SK-N-SH (cell line): Measurements from ENCODE around the gene NOL4L. TPM values are rescaled to one million over a fixed set of nuclear protein-coding genes. Genes with fewer than 3 reads are reported as not detected.

Source experiments
- CTCF ChIA-PET: fragments of 300-600, 350-600 bp; formaldehyde crosslinking; extraction: SDS; loops from one replicate; lab custom pipeline; 2021; lab: Yijun Ruan, JAX
- POLR2A ChIA-PET: fragments of 350-600 bp; sonication (Branson Sonifier 250); formaldehyde crosslinking; extraction: SDS; loops from one replicate; lab custom pipeline; 2020; ENCODE audit warnings: antibody characterized with exemption, inconsistent platforms; lab: Yijun Ruan, JAX
- DNase-seq: peaks from one replicate; pipeline ENCODE4 v3.0.0; 2012
- H2AFZ ChIP-seq: fragments of 200-600 bp; sonication (generic); 2 replicates; pipeline ENCODE4 v1.8.1; 2016; ENCODE audit warnings: antibody characterized with exemption, mild to moderate bottlenecking, low read depth
- H3F3A ChIP-seq: fragments of 200-600 bp; sonication (generic); replicated peaks from 2 replicates; pipeline ENCODE3; 2016; ENCODE audit warnings: antibody characterized with exemption, mild to moderate bottlenecking; ENCODE audit not compliant: insufficient read depth
- H3K27ac ChIP-seq, 2 experiments: fragments of 200-500 bp in 1 of 2; fragments of 200-600 bp in 1 of 2; sonication (Bioruptor generic) in 1 of 2; sonication (generic), shearing (Covaris generic) in 1 of 2; 2 replicates each; pipeline versions ENCODE4 v1.5.1 to v1.6.1; 2014 to 2016; ENCODE audit warnings: low read depth in 2 of 2, inconsistent platforms in 1 of 2, low read length in 1 of 2, mild to moderate bottlenecking in 1 of 2, mixed read lengths in 1 of 2
- H3K27me3 ChIP-seq: fragments of 200-600 bp; sonication (generic), shearing (Covaris generic); 2 replicates; pipeline ENCODE4 v1.6.1; 2016; ENCODE audit warnings: mixed run types; ENCODE audit not compliant: insufficient read depth
- H3K36me3 ChIP-seq, 2 experiments: fragments of 200-500 bp in 1 of 2; fragments of 200-600 bp in 1 of 2; sonication (Bioruptor generic) in 1 of 2; sonication (generic) in 1 of 2; replicated peaks in 1 of 2; 2 replicates each; pipeline versions ENCODE3 to v1.5.1; 2014 to 2016; ENCODE audit warnings: low read length in 1 of 2, mild to moderate bottlenecking in 1 of 2; ENCODE audit not compliant: insufficient read depth in 2 of 2, control insufficient read depth in 1 of 2
- H3K4me1 ChIP-seq, 2 experiments: fragments of 200-500 bp in 1 of 2; fragments of 200-600 bp in 1 of 2; sonication (Bioruptor generic) in 1 of 2; sonication (generic), shearing (Covaris generic) in 1 of 2; 2 replicates each; pipeline versions ENCODE4 v1.5.1 to v1.6.1; 2014 to 2016; ENCODE audit warnings: low read depth in 1 of 2, low read length in 1 of 2, mixed run types in 1 of 2; ENCODE audit not compliant: insufficient read depth in 2 of 2, control insufficient read depth in 1 of 2
- H3K4me2 ChIP-seq: fragments of 200-600 bp; sonication (generic), shearing (Covaris generic); 2 replicates; pipeline ENCODE4 v1.6.1; 2017; ENCODE audit warnings: mixed run types
- H3K4me3 ChIP-seq, 2 experiments: fragments of 200-500 bp in 1 of 2; fragments of 200-600 bp in 1 of 2; sonication (Bioruptor generic) in 1 of 2; sonication (generic), shearing (Covaris generic) in 1 of 2; 2 replicates each; pipeline versions ENCODE4 v1.5.1 to v1.8.1; 2014 to 2016; ENCODE audit warnings: low read depth in 2 of 2, inconsistent platforms in 1 of 2, low read length in 1 of 2, mild to moderate bottlenecking in 1 of 2, mixed read lengths in 1 of 2, moderate library complexity in 1 of 2
- H3K79me2 ChIP-seq: fragments of 200-600 bp; sonication (generic); 2 replicates; pipeline ENCODE4 v1.8.1; 2017; ENCODE audit warnings: mild to moderate bottlenecking; ENCODE audit not compliant: insufficient read depth
- H3K9ac ChIP-seq: fragments of 200-600 bp; sonication (generic); 2 replicates; pipeline ENCODE4 v1.6.1; 2017; ENCODE audit warnings: mixed run types
- H3K9me2 ChIP-seq: fragments of 200-600 bp; sonication (generic); 2 replicates; pipeline ENCODE4 v1.6.1; 2017; ENCODE audit warnings: mixed run types
- H3K9me3 ChIP-seq: fragments of 200-600 bp; sonication (generic); 2 replicates; pipeline ENCODE4 v1.6.1; 2017; ENCODE audit warnings: mixed run types, mild to moderate bottlenecking, moderate library complexity
- H4K20me1 ChIP-seq: fragments of 200-600 bp; sonication (generic); 2 replicates; pipeline ENCODE4 v1.6.1; 2017; ENCODE audit warnings: mild to moderate bottlenecking, mixed run types; ENCODE audit not compliant: insufficient read depth
- CHD2 ChIP-seq: fragments of 150-350 bp; IDR thresholded peaks from 2 replicates; pipeline ENCODE4 v1.6.1; 2018; ENCODE audit warnings: low read length; ENCODE audit not compliant: partially characterized antibody
- CTCF ChIP-seq: fragments of 200-600 bp; sonication (generic); IDR thresholded peaks from 2 replicates; pipeline ENCODE4 v1.6.1; 2017; ENCODE audit warnings: antibody characterized with exemption, mild to moderate bottlenecking, moderate library complexity
- FOSL2 ChIP-seq: IDR thresholded peaks from 2 replicates; pipeline ENCODE4 v1.4.0; 2012; ENCODE audit warnings: low read depth, mild to moderate bottlenecking, moderate library complexity, borderline replicate concordance
- FOXM1 ChIP-seq: IDR thresholded peaks from 2 replicates; pipeline ENCODE4 v1.4.0; 2012; ENCODE audit warnings: low read depth, mild to moderate bottlenecking
- IRF3 ChIP-seq: fragments of 150-350 bp; IDR thresholded peaks from 2 replicates; pipeline ENCODE4 v1.6.1; 2016; ENCODE audit warnings: mild to moderate bottlenecking, low read depth, low read length
- MXI1 ChIP-seq: IDR thresholded peaks from 2 replicates; pipeline ENCODE4 v1.6.1; 2012; ENCODE audit warnings: mild to moderate bottlenecking, low read depth, low read length, improper control_type of control experiment
- PBX3 ChIP-seq: IDR thresholded peaks from 2 replicates; pipeline ENCODE4; 2012
- RAD21 ChIP-seq: IDR thresholded peaks from 2 replicates; pipeline ENCODE4 v1.6.1; 2012; ENCODE audit warnings: mild to moderate bottlenecking, low read length
- RCOR1 ChIP-seq: fragments of 150-350 bp; IDR thresholded peaks from 2 replicates; pipeline ENCODE4 v1.6.1; 2017; ENCODE audit warnings: antibody characterized with exemption, low read length
- TAF1 ChIP-seq: IDR thresholded peaks from 2 replicates; pipeline ENCODE4 v1.6.1; 2012; ENCODE audit warnings: low read depth, mild to moderate bottlenecking, low read length, moderate library complexity, borderline replicate concordance
- TCF12 ChIP-seq: IDR thresholded peaks from 2 replicates; pipeline ENCODE4 v1.4.0; 2012
- TEAD4 ChIP-seq: IDR thresholded peaks from 2 replicates; pipeline ENCODE4 v1.4.0; 2012; ENCODE audit warnings: mild to moderate bottlenecking, borderline replicate concordance; ENCODE audit not compliant: insufficient read depth
- ZBTB33 ChIP-seq: IDR thresholded peaks from 2 replicates; pipeline ENCODE4 v1.4.0; 2012; ENCODE audit warnings: low read depth, borderline replicate concordance
- WGBS: methylation state at CpG from one replicate; pipeline ENCODE4 v1.1.6; 2017; ENCODE audit warnings: low lambda C conversion rate; 5-methylcytosine and 5-hydroxymethylcytosine counted together
- polyA plus RNA-seq, 3 experiments: library from polyadenylated mRNA; depleted of rRNA; stranded (reverse); fragments of >200 nt; gene quantifications; 2 replicates each; pipeline ENCODE4 v1.2.3, GENCODE V29; 2012
- TF ChIP-seq, protein P1 (sequence below): IDR thresholded peaks from 2 replicates; pipeline ENCODE4 v1.4.0; 2012; ENCODE audit warnings: low read depth
- TF ChIP-seq, protein P2 (sequence below): IDR thresholded peaks from 2 replicates; pipeline ENCODE4 v1.6.1; 2012; ENCODE audit warnings: mild to moderate bottlenecking, low read depth, low read length, moderate library complexity
- TF ChIP-seq, protein P3 (sequence below): fragments of 150-350 bp; IDR thresholded peaks from 2 replicates; pipeline ENCODE4 v1.6.1; 2017; ENCODE audit warnings: antibody characterized with exemption, low read length, low read depth, borderline replicate concordance

Gene NOL4L
- polyA plus RNA-seq, 1 of the 3 experiments (the other 2 are of a cell fraction): 14.3 TPM

GRCh38 chr20:32611868-32612267 is 26.7 kb upstream of the NOL4L start (continued):
- TF ChIP-seq ZBTB33 (no peak), FOXM1 (no peak), CTCF (no peak), TCF12 (no peak), PBX3 (no peak)

GRCh38 chr20:32611286-32611685 is 26.2 kb upstream of the NOL4L start:
- WGBS: 70% methylated on average over 5 of the region's 7 CpGs
- no peak overlapping the region for H3K9ac ChIP-seq
- H3K4me3 ChIP-seq: no peak overlapping the region
- H3K27me3 ChIP-seq: peaks cover 7% of the 10 kb centered on the region; the same call in 1 of the 2 replicates
- no peak for DNase-seq
- peaks cover 0 to 19% of the 10 kb centered on the region in 2 experiments; a peak in 1 of 4 replicates for H3K4me1 ChIP-seq
- H3K27ac ChIP-seq: no peak overlapping the region
- ChIA-PET POLR2A (no interaction called here), CTCF (interaction anchor here (0.7 to 1.1 kb wide), 4 partner anchors 8 to 126 kb away, joined by 3 read pairs; partner anchors contain the start of gene C20orf203)
- no peaks in the 10 kb centered on the region for H3K36me3 ChIP-seq
- no peaks in the 10 kb centered on the region for H4K20me1 ChIP-seq
- no peak overlapping the region for H3K4me2 ChIP-seq
- no peak overlapping the region for H2AFZ ChIP-seq
- no peaks in the 10 kb centered on the region for H3K79me2 ChIP-seq
- no peaks in the 10 kb centered on the region for H3K9me2 ChIP-seq
- no peaks in the 10 kb centered on the region for H3K9me3 ChIP-seq
- no peaks in the 10 kb centered on the region for H3F3A ChIP-seq
- TF ChIP-seq FOSL2: no peak
- TF ChIP-seq MXI1: no peak
- TF ChIP-seq CHD2: no peak
- no peak for TF ChIP-seq IRF3
- TF ChIP-seq ZBTB33: no peak
- TF ChIP-seq TAF1: no peak
- TF ChIP-seq TEAD4: no peak
- TF ChIP-seq, protein P1, sequence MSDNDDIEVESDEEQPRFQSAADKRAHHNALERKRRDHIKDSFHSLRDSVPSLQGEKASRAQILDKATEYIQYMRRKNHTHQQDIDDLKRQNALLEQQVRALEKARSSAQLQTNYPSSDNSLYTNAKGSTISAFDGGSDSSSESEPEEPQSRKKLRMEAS: no peak
- TF ChIP-seq, protein P2, sequence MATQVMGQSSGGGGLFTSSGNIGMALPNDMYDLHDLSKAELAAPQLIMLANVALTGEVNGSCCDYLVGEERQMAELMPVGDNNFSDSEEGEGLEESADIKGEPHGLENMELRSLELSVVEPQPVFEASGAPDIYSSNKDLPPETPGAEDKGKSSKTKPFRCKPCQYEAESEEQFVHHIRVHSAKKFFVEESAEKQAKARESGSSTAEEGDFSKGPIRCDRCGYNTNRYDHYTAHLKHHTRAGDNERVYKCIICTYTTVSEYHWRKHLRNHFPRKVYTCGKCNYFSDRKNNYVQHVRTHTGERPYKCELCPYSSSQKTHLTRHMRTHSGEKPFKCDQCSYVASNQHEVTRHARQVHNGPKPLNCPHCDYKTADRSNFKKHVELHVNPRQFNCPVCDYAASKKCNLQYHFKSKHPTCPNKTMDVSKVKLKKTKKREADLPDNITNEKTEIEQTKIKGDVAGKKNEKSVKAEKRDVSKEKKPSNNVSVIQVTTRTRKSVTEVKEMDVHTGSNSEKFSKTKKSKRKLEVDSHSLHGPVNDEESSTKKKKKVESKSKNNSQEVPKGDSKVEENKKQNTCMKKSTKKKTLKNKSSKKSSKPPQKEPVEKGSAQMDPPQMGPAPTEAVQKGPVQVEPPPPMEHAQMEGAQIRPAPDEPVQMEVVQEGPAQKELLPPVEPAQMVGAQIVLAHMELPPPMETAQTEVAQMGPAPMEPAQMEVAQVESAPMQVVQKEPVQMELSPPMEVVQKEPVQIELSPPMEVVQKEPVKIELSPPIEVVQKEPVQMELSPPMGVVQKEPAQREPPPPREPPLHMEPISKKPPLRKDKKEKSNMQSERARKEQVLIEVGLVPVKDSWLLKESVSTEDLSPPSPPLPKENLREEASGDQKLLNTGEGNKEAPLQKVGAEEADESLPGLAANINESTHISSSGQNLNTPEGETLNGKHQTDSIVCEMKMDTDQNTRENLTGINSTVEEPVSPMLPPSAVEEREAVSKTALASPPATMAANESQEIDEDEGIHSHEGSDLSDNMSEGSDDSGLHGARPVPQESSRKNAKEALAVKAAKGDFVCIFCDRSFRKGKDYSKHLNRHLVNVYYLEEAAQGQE: no peak
- TF ChIP-seq RCOR1: no peak
- TF ChIP-seq, protein P3, sequence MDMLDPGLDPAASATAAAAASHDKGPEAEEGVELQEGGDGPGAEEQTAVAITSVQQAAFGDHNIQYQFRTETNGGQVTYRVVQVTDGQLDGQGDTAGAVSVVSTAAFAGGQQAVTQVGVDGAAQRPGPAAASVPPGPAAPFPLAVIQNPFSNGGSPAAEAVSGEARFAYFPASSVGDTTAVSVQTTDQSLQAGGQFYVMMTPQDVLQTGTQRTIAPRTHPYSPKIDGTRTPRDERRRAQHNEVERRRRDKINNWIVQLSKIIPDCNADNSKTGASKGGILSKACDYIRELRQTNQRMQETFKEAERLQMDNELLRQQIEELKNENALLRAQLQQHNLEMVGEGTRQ: no peak
- no peak for TF ChIP-seq RAD21
